Heart left ventricle (tissue), 13 donors: ENCODE results near the gene PCBD1.

Experiments
- POLR2A ChIP-seq, 2 donors: fragments of 450-650 bp; IDR thresholded peaks; one replicate each; pipeline ENCODE4 v1.6.1; 2017; ENCODE audit warnings: antibody characterized with exemption in 2 of 2, mild to moderate bottlenecking in 2 of 2, moderate library complexity in 2 of 2
- TF ChIP-seq, protein P1 (sequence below), 12 donors: fragments of 200-600 bp; sonication (generic) in 4 of 12; IDR thresholded peaks; one replicate each; pipeline versions ENCODE4 v1.5.0 to v1.8.0; 2018 to 2022; ENCODE audit warnings: antibody characterized with exemption in 12 of 12, mild to moderate bottlenecking in 5 of 12
- donor health status: ischemic (EF 13 %, LVEDD 7.1; RV severe dilation, severe dysfunction).
- donor health status: DM: no; HTN: yes; CAD: no.
- donor health status: DM: no; HTN: no; CAD: no.
- donor health status: ischemic (EF 25% LVEDD 6.9; RV normal size, moderate dysfunction).
- donor health status: ischemic (EF 25% LVEDD 5.7; RV mildly dilated, moderate dysfunction).
- donor health status: ischemic (EF 35%, LVEDD 5.7; RV mildly dilated, moderate dysfunction).
- donor health status: nonischemic (EF 11% LVEDD 7.7; RV severe dilation, severe dysfunction).
- donor health status: DM: yes; HTN: yes; CAD: no.
- donor health status: PGD.
- donor health status: ischemic (EF 29% LVEDD 5.4; RV normal size, mild dysfunction).
- donor health status: nonischemic (EF 23%, LVEDD 6.1; RV moderate dilation, normal function).

GRCh38 chr10:70853038-70853437 is 35.3 kb downstream of the PCBD1 start:
- TF ChIP-seq, protein P1, sequence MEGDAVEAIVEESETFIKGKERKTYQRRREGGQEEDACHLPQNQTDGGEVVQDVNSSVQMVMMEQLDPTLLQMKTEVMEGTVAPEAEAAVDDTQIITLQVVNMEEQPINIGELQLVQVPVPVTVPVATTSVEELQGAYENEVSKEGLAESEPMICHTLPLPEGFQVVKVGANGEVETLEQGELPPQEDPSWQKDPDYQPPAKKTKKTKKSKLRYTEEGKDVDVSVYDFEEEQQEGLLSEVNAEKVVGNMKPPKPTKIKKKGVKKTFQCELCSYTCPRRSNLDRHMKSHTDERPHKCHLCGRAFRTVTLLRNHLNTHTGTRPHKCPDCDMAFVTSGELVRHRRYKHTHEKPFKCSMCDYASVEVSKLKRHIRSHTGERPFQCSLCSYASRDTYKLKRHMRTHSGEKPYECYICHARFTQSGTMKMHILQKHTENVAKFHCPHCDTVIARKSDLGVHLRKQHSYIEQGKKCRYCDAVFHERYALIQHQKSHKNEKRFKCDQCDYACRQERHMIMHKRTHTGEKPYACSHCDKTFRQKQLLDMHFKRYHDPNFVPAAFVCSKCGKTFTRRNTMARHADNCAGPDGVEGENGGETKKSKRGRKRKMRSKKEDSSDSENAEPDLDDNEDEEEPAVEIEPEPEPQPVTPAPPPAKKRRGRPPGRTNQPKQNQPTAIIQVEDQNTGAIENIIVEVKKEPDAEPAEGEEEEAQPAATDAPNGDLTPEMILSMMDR (IDR thresholded peaks at IDR 0.05) = no peak
- no peak for TF ChIP-seq POLR2A (IDR thresholded peaks at IDR 0.05)
